Pancreas (tissue), 10 donors: ENCODE results near the gene AOAH. TPM values are rescaled to one million over a fixed set of nuclear protein-coding genes. Genes with fewer than 3 reads are reported as not detected.
"Not testable (repeated sequence)": the region's sequence is repeated elsewhere in the genome, so short reads cannot be mapped to it uniquely, and the experiment has no call there.

Experiments used
- ATAC-seq, 4 donors: fragments of 200-7000 bp; cut with Tn5 transposase; one replicate each; pipeline versions ENCODE4 v1.8.0 to v1.9.1; 2020; ENCODE audit warnings: mild to moderate bottlenecking in 4 of 4, moderate library complexity in 4 of 4
- DNase-seq, 6 donors: peaks; one replicate each; pipeline ENCODE4 v3.0.0-alpha.2; 2020
- FAIRE-seq: peaks from 2 replicates; lab custom pipeline; 2012; peaks lifted over from hg19 to GRCh38; lab: Jason Lieb, UNC
- H3K27ac ChIP-seq, 4 donors: fragments of 200-600 bp; sonication (generic); 1 replicate in 3 of 4; 2 replicates in 1 of 4; pipeline versions ENCODE4 v1.5.0 to v1.8.0; 2020
- H3K27me3 ChIP-seq, 4 donors: fragments of 200-600 bp; one replicate each; pipeline ENCODE4 v1.8.0; 2021
- H3K36me3 ChIP-seq, 3 donors: fragments of 200-600 bp; sonication (generic) in 1 of 3; one replicate each; pipeline versions ENCODE4 v1.5.0 to v1.8.0; 2020 to 2021
- H3K4me1 ChIP-seq, 3 donors: fragments of 200-600 bp; one replicate each; pipeline ENCODE4 v1.8.0; 2021
- H3K4me3 ChIP-seq, 4 donors: fragments of 200-600 bp; sonication (generic) in 2 of 4; one replicate each; pipeline versions ENCODE4 v1.5.0 to v1.8.0; 2020 to 2021
- H3K9me3 ChIP-seq, 4 donors: fragments of 200-600 bp; one replicate each; pipeline ENCODE4 v1.8.0; 2021
- CTCF ChIP-seq, 4 donors: fragments of 200-600 bp; sonication (generic) in 3 of 4; IDR thresholded peaks; one replicate each; pipeline versions ENCODE4 v1.5.0 to v1.8.0; 2021; ENCODE audit warnings: antibody characterized with exemption in 4 of 4
- WGBS, 2 donors: extraction: QIAGEN DNeasy Blood & Tissue Kit; methylation state at CpG; one replicate each; pipeline ENCODE4 v1.1.7; 2013; 5-methylcytosine and 5-hydroxymethylcytosine counted together
- intact Hi-C, 3 donors: fragments of 100-400 bp; cut with DNase I; formaldehyde crosslinking; loops; one replicate each; pipeline versions ENCODE4 v1.11.1 to v1.14.2; 2022
- polyA plus RNA-seq, 2 donors: library from polyadenylated mRNA; stranded (reverse); fragments of 200-250 nt; gene quantifications; one replicate each; pipeline ENCODE4 v1.2.3, GENCODE V29; 2013
- total RNA-seq, 6 donors: library from RNA; stranded (reverse); fragmentation: NEBNext Ultra II Directional in 4 of 6; extraction: Animal tissue kit (Norgen Biotek cat#: 25700) in 4 of 6; gene quantifications; one replicate each; pipeline versions ENCODE4 v1.2.1 to v1.2.4, GENCODE V29; 2021 to 2023
- donor health status: healthy with polysubstance abuse.
- donor health status: DM: no; HTN: no; CAD: no; lungs with moderate emphysema.
- donor health status: DM: no; HTN: no; CAD: no.
- donor health status: control.
- donor health status: control.
- donor health status: Bipolar disorder and iron deficiency.
- donor health status: DM: yes; HTN: yes; CAD: no.
- donor health status: DM: no; HTN: no; CAD: no.
- donor health status: DM: no; HTN: no; CAD: no.
- donor health status: DM: yes; HTN: yes; CAD: no.

Gene AOAH
- total and polyA plus RNA-seq, 8 donors, result 0.79 to 9.0 (median 2.1) TPM

- ATAC-seq (no peak), DNase-seq (no peak), FAIRE-seq (no peak)
- Histone ChIP-seq H3K4me1 (no peaks in the 10 kb centered on the region), H3K4me3 (no peak overlapping the region), H3K27me3 (no peaks in the 10 kb centered on the region), H3K27ac (no peak overlapping the region), H3K36me3 (no peaks in the 10 kb centered on the region), H3K9me3 (no peaks in the 10 kb centered on the region)
- WGBS, 2 donors, result 89 to 92% methylated on average over 3 of the region's 3 CpGs
- intact Hi-C loops, result loop anchor here in 1 of 3 donors (10.0 kb wide), 1 partner anchor 183 kb away; no protein-coding TSS in a partner anchor
- TF ChIP-seq CTCF (IDR thresholded peaks at IDR 0.05), result no peak
Measured at GRCh38 chr7:36491317-36491716, 233.0 kb downstream of the AOAH start.

- no peak overlapping the region for H3K4me3 ChIP-seq
- no peak overlapping the region for H3K27ac ChIP-seq
- no peaks in the 10 kb centered on the region for H3K27me3 ChIP-seq
- H3K36me3 ChIP-seq, result no peaks in the 10 kb centered on the region
- no peak for DNase-seq
- intact Hi-C loops, result loop anchor here in 1 of 3 donors (10.0 kb wide), 1 partner anchor 184 kb away; no protein-coding TSS in a partner anchor
- no peak for ATAC-seq
- FAIRE-seq, result no peak
- no peak for TF ChIP-seq CTCF (IDR thresholded peaks at IDR 0.05)
- 51 to 67% methylated on average over 3 of the region's 3 CpGs for WGBS, 2 donors
- no peaks in the 10 kb centered on the region for H3K9me3 ChIP-seq
- H3K4me1 ChIP-seq, result no peaks in the 10 kb centered on the region
Measured at GRCh38 chr7:36490419-36490830, 233.9 kb downstream of the AOAH start.

GRCh38 chr7:36488672-36489071, 235.6 kb downstream of the AOAH start:
- H3K36me3 ChIP-seq, H3K27ac ChIP-seq, H3K9me3 ChIP-seq, ATAC-seq, H3K4me3 ChIP-seq, H3K4me1 ChIP-seq, H3K27me3 ChIP-seq, FAIRE-seq, DNase-seq: not testable (repeated sequence)
- intact Hi-C loops, result loop anchor here in 1 of 3 donors (10.0 kb wide), 1 partner anchor 706 kb away; no protein-coding TSS in a partner anchor
- whole genome bisulfite sequencing, 2 donors, result 95 to 96% methylated on average over 5 of the region's 5 CpGs

- Histone ChIP-seq H3K9me3 (no peaks in the 10 kb centered on the region), H3K36me3 (no peaks in the 10 kb centered on the region), H3K4me3 (no peak overlapping the region), H3K27ac (no peak overlapping the region), H3K4me1 (no peaks in the 10 kb centered on the region), H3K27me3 (no peaks in the 10 kb centered on the region)
- peak in 3 of 4 donors; percentile 57 to 71 (median 58) for TF ChIP-seq CTCF (IDR thresholded peaks at IDR 0.05)
- DNase-seq (peak in 2 of 6 donors; percentile 15 to 48), FAIRE-seq (peak; percentile 75), ATAC-seq (peak; percentile 86 to 95 (median 94))
- 23 to 29% methylated on average over 4 of the region's 4 CpGs for WGBS, 2 donors
- intact Hi-C loops, result loop anchor here in 1 of 3 donors (10.0 kb wide), 1 partner anchor 707 kb away; no protein-coding TSS in a partner anchor
Measured at GRCh38 chr7:36487756-36488336, 236.4 kb downstream of the AOAH start.

GRCh38 chr7:36486336-36486735, 238.0 kb downstream of the AOAH start:
- no peak for FAIRE-seq
- WGBS, 2 donors, result 68 to 75% methylated on average over 4 of the region's 4 CpGs

More at GRCh38 chr7:36486336-36486735, 238.0 kb downstream of the AOAH start:
- Histone ChIP-seq H3K9me3 (no peaks in the 10 kb centered on the region), H3K4me3 (no peak overlapping the region), H3K36me3 (no peaks in the 10 kb centered on the region), H3K27me3 (no peaks in the 10 kb centered on the region), H3K4me1 (no peaks in the 10 kb centered on the region), H3K27ac (no peak overlapping the region)
- ATAC-seq, result no peak
- intact Hi-C loops, result loop anchor here in 1 of 3 donors (10.0 kb wide), 1 partner anchor 708 kb away; no protein-coding TSS in a partner anchor
- no peak for TF ChIP-seq CTCF (IDR thresholded peaks at IDR 0.05)
- DNase-seq, result no peak
